Muscle of leg (tissue), 11 donors: ENCODE measurements around the gene SH3PXD2B. TPM values are rescaled to one million over a fixed set of nuclear protein-coding genes. Genes with fewer than 3 reads are reported as not detected.

Experiments used
- DNase-seq: peaks from one replicate; pipeline ENCODE4 v3.0.0; 2013
- H3K27ac ChIP-seq: one replicate; pipeline ENCODE4 v1.5.1; 2013; ENCODE audit warnings: mild to moderate bottlenecking, low read length, control low read depth
- H3K27me3 ChIP-seq: one replicate; pipeline ENCODE4 v1.6.1; 2013; ENCODE audit warnings: low read length; ENCODE audit not compliant: control insufficient read depth, insufficient read depth
- H3K36me3 ChIP-seq: one replicate; pipeline ENCODE4 v1.6.1; 2013; ENCODE audit warnings: low read length; ENCODE audit not compliant: control insufficient read depth, insufficient read depth
- H3K4me1 ChIP-seq: one replicate; pipeline ENCODE4 v1.6.1; 2013; ENCODE audit warnings: low read length; ENCODE audit not compliant: control insufficient read depth, insufficient read depth
- H3K4me3 ChIP-seq: one replicate; pipeline ENCODE4 v1.5.1; 2013; ENCODE audit warnings: low read length, control low read depth
- H3K9me3 ChIP-seq: replicated peaks from 2 replicates; pipeline ENCODE4 v1.6.1; 2013; ENCODE audit warnings: low read depth, low read length; ENCODE audit not compliant: control insufficient read depth
- WGBS: methylation state at CpG from one replicate; pipeline ENCODE4 v1.1.5; 2013; ENCODE audit warnings: missing lambda C conversion rate; ENCODE audit not compliant: insufficient coverage; 5-methylcytosine and 5-hydroxymethylcytosine counted together
- polyA plus RNA-seq, 8 donors: library from polyadenylated mRNA; unstranded; fragments of 120-200 nt; gene quantifications; one replicate each; pipeline versions ENCODE4 v1.2.1 to v1.2.3, GENCODE V29; 2013; ENCODE audit warnings: inconsistent platforms in 1 of 8, low replicate concordance in 1 of 8; ENCODE audit not compliant: insufficient read length in 8 of 8, insufficient read depth in 1 of 8
- total RNA-seq: library from RNA; stranded (reverse); fragments of 120-200 nt; gene quantifications from one replicate; pipeline ENCODE4 v1.2.4, GENCODE V29; 2013

The SH3PXD2B gene
- total and polyA plus RNA-seq, 9 donors: 19.2 to 60.9 (median 36.1) TPM

GRCh38 chr5:172430354-172430753 lies 24.0 kb downstream of the SH3PXD2B start:
- no CpG with 5 or more reads among the region's 2 CpGs for WGBS
- DNase-seq: no peak
- Histone ChIP-seq H3K4me3 (no peak overlapping the region), H3K9me3 (no peaks in the 10 kb centered on the region), H3K4me1 (peaks cover 34% of the 10 kb centered on the region), H3K27me3 (no peaks in the 10 kb centered on the region), H3K36me3 (peaks cover 13% of the 10 kb centered on the region), H3K27ac (no peak overlapping the region)

- peaks cover 13% of the 10 kb centered on the region for H3K36me3 ChIP-seq
- no peaks in the 10 kb centered on the region for H3K9me3 ChIP-seq
- 48% methylated on average over 2 of the region's 8 CpGs for whole genome bisulfite sequencing
- DNase-seq: peak; percentile 59
- peaks cover 35% of the 10 kb centered on the region for H3K4me1 ChIP-seq
- no peak overlapping the region for H3K4me3 ChIP-seq
- H3K27ac ChIP-seq: peak overlapping the region; percentile 20
- H3K27me3 ChIP-seq: no peaks in the 10 kb centered on the region
Measured at GRCh38 chr5:172429201-172429940, 25.0 kb downstream of the SH3PXD2B start.

GRCh38 chr5:172428224-172429166 lies 25.8 kb downstream of the SH3PXD2B start:
- Histone ChIP-seq H3K4me3 (no peak overlapping the region), H3K27ac (peak overlapping the region; percentile 5), H3K27me3 (no peaks in the 10 kb centered on the region), H3K36me3 (peaks cover 15% of the 10 kb centered on the region), H3K4me1 (peaks cover 32% of the 10 kb centered on the region), H3K9me3 (no peaks in the 10 kb centered on the region)
- WGBS: 85% methylated on average over 8 of the region's 12 CpGs
- no peak for DNase-seq

GRCh38 chr5:172427202-172427601 lies 27.1 kb downstream of the SH3PXD2B start:
- H3K27me3 ChIP-seq: no peaks in the 10 kb centered on the region
- H3K4me3 ChIP-seq: no peak overlapping the region
- no peaks in the 10 kb centered on the region for H3K9me3 ChIP-seq
- WGBS: 100% methylated on average over 1 of the region's 5 CpGs
- H3K27ac ChIP-seq: no peak overlapping the region
- H3K36me3 ChIP-seq: peaks cover 18% of the 10 kb centered on the region
- peaks cover 32% of the 10 kb centered on the region for H3K4me1 ChIP-seq
- no peak for DNase-seq

- H3K36me3 ChIP-seq: peaks cover 20% of the 10 kb centered on the region
- H3K4me1 ChIP-seq: peaks cover 35% of the 10 kb centered on the region
- no peak overlapping the region for H3K4me3 ChIP-seq
- H3K27me3 ChIP-seq: no peaks in the 10 kb centered on the region
- no peak for DNase-seq
- WGBS: 60% methylated on average over 4 of the region's 7 CpGs
- H3K9me3 ChIP-seq: no peaks in the 10 kb centered on the region
- H3K27ac ChIP-seq: peak overlapping the region; percentile 51
Measured at GRCh38 chr5:172426086-172426485, 28.2 kb downstream of the SH3PXD2B start.

GRCh38 chr5:172425402-172425801 lies 28.9 kb downstream of the SH3PXD2B start:
- Histone ChIP-seq H3K9me3 (no peaks in the 10 kb centered on the region), H3K36me3 (peaks cover 25% of the 10 kb centered on the region), H3K4me1 (peaks cover 39% of the 10 kb centered on the region), H3K4me3 (no peak overlapping the region), H3K27ac (no peak overlapping the region), H3K27me3 (no peaks in the 10 kb centered on the region)
- no peak for DNase-seq
- 28% methylated on average over 12 of the region's 12 CpGs for WGBS

- Histone ChIP-seq H3K4me3 (no peak overlapping the region), H3K36me3 (peaks cover 21% of the 10 kb centered on the region), H3K4me1 (peaks cover 37% of the 10 kb centered on the region), H3K9me3 (no peaks in the 10 kb centered on the region), H3K27me3 (no peaks in the 10 kb centered on the region), H3K27ac (no peak overlapping the region)
- whole genome bisulfite sequencing: 60% methylated on average over 1 of the region's 6 CpGs
- no peak for DNase-seq
Measured at GRCh38 chr5:172424808-172425207, 29.5 kb downstream of the SH3PXD2B start.

GRCh38 chr5:172424111-172424490 lies 30.2 kb downstream of the SH3PXD2B start:
- peaks cover 21% of the 10 kb centered on the region for H3K36me3 ChIP-seq
- 95% methylated on average over 2 of the region's 3 CpGs for WGBS
- no peaks in the 10 kb centered on the region for H3K27me3 ChIP-seq
- peaks cover 38% of the 10 kb centered on the region for H3K4me1 ChIP-seq
- no peak overlapping the region for H3K27ac ChIP-seq
- H3K9me3 ChIP-seq: no peaks in the 10 kb centered on the region
- H3K4me3 ChIP-seq: no peak overlapping the region
- no peak for DNase-seq

GRCh38 chr5:172423379-172424110 lies 30.8 kb downstream of the SH3PXD2B start:
- Histone ChIP-seq H3K9me3 (no peaks in the 10 kb centered on the region), H3K27ac (no peak overlapping the region), H3K36me3 (peaks cover 21% of the 10 kb centered on the region), H3K4me3 (no peak overlapping the region), H3K27me3 (no peaks in the 10 kb centered on the region), H3K4me1 (peaks cover 43% of the 10 kb centered on the region)
- 97% methylated on average over 12 of the region's 20 CpGs for WGBS
- no peak for DNase-seq

GRCh38 chr5:172422255-172422654 lies 32.1 kb downstream of the SH3PXD2B start:
- no peak overlapping the region for H3K27ac ChIP-seq
- no peaks in the 10 kb centered on the region for H3K9me3 ChIP-seq
- peaks cover 56% of the 10 kb centered on the region for H3K4me1 ChIP-seq
- DNase-seq: no peak
- H3K36me3 ChIP-seq: peaks cover 21% of the 10 kb centered on the region
- WGBS: 85% methylated on average over 8 of the region's 10 CpGs
- H3K4me3 ChIP-seq: no peak overlapping the region
- no peaks in the 10 kb centered on the region for H3K27me3 ChIP-seq
